HCT116 (cell line): ENCODE measurements around the gene FLOT1. TPM values are rescaled to one million over a fixed set of nuclear protein-coding genes. Genes with fewer than 3 reads are reported as not detected.

Source experiments
- ATAC-seq: fragments of 200-7000 bp; cut with Tn5 transposase; 2 replicates; pipeline ENCODE4 v1.9.1; 2020; ENCODE audit warnings: mild to moderate bottlenecking, moderate library complexity
- BruUV-seq: library from RNA; stranded (reverse); fragments of 400-500 nt; replicated peaks from 2 replicates; lab custom pipeline; 2021; lab: Mats Ljungman, UMichigan
- CTCF ChIA-PET: fragments of 300-600 bp; sonication (Branson Sonifier 250); formaldehyde crosslinking; loops from one replicate; lab custom pipeline; 2021; ENCODE audit warnings: antibody characterized with exemption; lab: Charles Lee
- POLR2A ChIA-PET: fragments of 300-600, 350-600 bp; sonication (Branson Sonifier 250); formaldehyde crosslinking; loops from one replicate; lab custom pipeline; 2021; ENCODE audit warnings: antibody characterized with exemption; lab: Charles Lee
- RAD21 ChIA-PET, 2 experiments: fragments of 300-600 bp; sonication (Branson Sonifier 250); formaldehyde crosslinking; loops; one replicate each; lab custom pipeline; 2023; ENCODE audit warnings: low total read pairs in 2 of 2; ENCODE audit not compliant: uncharacterized antibody in 2 of 2, unreplicated experiment in 2 of 2, low non-redundant PET in 1 of 2; lab: Charles Lee
- DNase-seq: peaks from one replicate; pipeline ENCODE4 v3.0.0-alpha.2; 2010; ENCODE audit warnings: low read depth, low spot score
- H2AFZ ChIP-seq: fragments of 200-600 bp; shearing (Covaris generic), sonication (generic); 2 replicates; pipeline ENCODE4 v1.6.1; 2017; ENCODE audit warnings: low read depth, mixed run types, mixed read lengths, antibody characterized with exemption, low read length; ENCODE audit not compliant: poor library complexity, severe bottlenecking
- H3K27ac ChIP-seq: 2 replicates; pipeline ENCODE4 v1.5.1; 2012; ENCODE audit warnings: low read depth, low read length
- H3K27me3 ChIP-seq: fragments of 200-600 bp; sonication (generic); 2 replicates; pipeline ENCODE4 v1.6.1; 2016; ENCODE audit warnings: mixed run types, low read length, mixed read lengths; ENCODE audit not compliant: insufficient read depth
- H3K36me3 ChIP-seq, 2 experiments: fragments of 200-500 bp in 1 of 2; fragments of 200-600 bp in 1 of 2; sonication (Bioruptor generic) in 1 of 2; sonication (generic) in 1 of 2; 2 replicates each; pipeline versions ENCODE4 v1.5.1 to v1.6.1; 2014 to 2016; ENCODE audit warnings: low read length in 2 of 2, inconsistent platforms in 1 of 2, mixed read lengths in 1 of 2, mixed run types in 1 of 2; ENCODE audit not compliant: insufficient read depth in 2 of 2, control insufficient read depth in 1 of 2
- H3K4me1 ChIP-seq, 2 experiments: fragments of 200-600 bp in 1 of 2; sonication (generic) in 1 of 2; 2 replicates each; pipeline versions ENCODE4 v1.5.1 to v1.6.1; 2012 to 2017; ENCODE audit warnings: low read length in 2 of 2, inconsistent platforms in 1 of 2, mild to moderate bottlenecking in 1 of 2, mixed read lengths in 1 of 2, mixed run types in 1 of 2, moderate library complexity in 1 of 2; ENCODE audit not compliant: insufficient read depth in 2 of 2, control insufficient read depth in 1 of 2
- H3K4me2 ChIP-seq: fragments of 200-600 bp; sonication (generic); 2 replicates; pipeline ENCODE4 v1.6.1; 2017; ENCODE audit warnings: mixed run types, low read length, mixed read lengths
- H3K4me3 ChIP-seq, 2 experiments: fragments of 200-600 bp in 1 of 2; sonication (generic) in 1 of 2; replicated peaks in 1 of 2; 2 replicates each; pipeline ENCODE4 v1.5.1; 2011 to 2016; ENCODE audit warnings: low read length in 2 of 2, control low read depth in 1 of 2, low read depth in 1 of 2, mild to moderate bottlenecking in 1 of 2, mixed read lengths in 1 of 2, mixed run types in 1 of 2
- H3K79me2 ChIP-seq: fragments of 200-600 bp; sonication (generic); 2 replicates; pipeline ENCODE4 v1.6.1; 2017; ENCODE audit warnings: mild to moderate bottlenecking, mixed run types, low read length, moderate library complexity, mixed read lengths; ENCODE audit not compliant: insufficient read depth
- H3K9ac ChIP-seq: fragments of 200-600 bp; sonication (generic); 2 replicates; pipeline ENCODE4 v1.6.1; 2016; ENCODE audit warnings: low read length, mixed read lengths
- H3K9me2 ChIP-seq: fragments of 200-600 bp; sonication (generic), shearing (Covaris generic); 2 replicates; pipeline ENCODE4 v1.6.1; 2017; ENCODE audit warnings: mixed run types, mild to moderate bottlenecking, moderate library complexity; ENCODE audit not compliant: insufficient read depth
- H3K9me3 ChIP-seq, 2 experiments: fragments of 200-500 bp in 1 of 2; fragments of 200-600 bp in 1 of 2; sonication (Bioruptor generic) in 1 of 2; sonication (generic) in 1 of 2; 2 replicates each; pipeline ENCODE4 v1.6.1; 2014 to 2017; ENCODE audit warnings: low read length in 2 of 2, mixed read lengths in 2 of 2, inconsistent platforms in 1 of 2, low read depth in 1 of 2, mild to moderate bottlenecking in 1 of 2, mixed run types in 1 of 2, moderate library complexity in 1 of 2; ENCODE audit not compliant: control insufficient read depth in 1 of 2, insufficient read depth in 1 of 2
- H4K20me1 ChIP-seq: fragments of 200-600 bp; sonication (generic), shearing (Covaris generic); 2 replicates; pipeline ENCODE4 v1.6.1; 2017; ENCODE audit warnings: mixed run types, mild to moderate bottlenecking, moderate library complexity; ENCODE audit not compliant: insufficient read depth
- CBX3 ChIP-seq: IDR thresholded peaks from 2 replicates; pipeline ENCODE4 v1.6.1; 2012; ENCODE audit warnings: low read depth
- CTCF ChIP-seq, 3 experiments: fragments of 200-600 bp in 1 of 3; sonication (generic) in 1 of 3; IDR thresholded peaks in 2 of 3; conservative IDR thresholded peaks in 1 of 3; 2 replicates each; pipeline ENCODE4 v1.5.1; 2012 to 2017; ENCODE audit warnings: low read depth in 2 of 3, low read length in 2 of 3, antibody characterized with exemption in 1 of 3, borderline replicate concordance in 1 of 3, control low read depth in 1 of 3, mild to moderate bottlenecking in 1 of 3, mixed read lengths in 1 of 3, mixed run types in 1 of 3, moderate library complexity in 1 of 3; ENCODE audit not compliant: insufficient read depth in 1 of 3
- EGR1 ChIP-seq: IDR thresholded peaks from 2 replicates; pipeline ENCODE4 v1.6.1; 2012; ENCODE audit warnings: low read depth
- ELF1 ChIP-seq: IDR thresholded peaks from 2 replicates; pipeline ENCODE4 v1.6.1; 2012; ENCODE audit warnings: low read depth, borderline replicate concordance
- EZH2 ChIP-seq: fragments of 200-600 bp; sonication (generic); IDR thresholded peaks from 2 replicates; pipeline ENCODE4 v1.6.1; 2017; ENCODE audit warnings: antibody characterized with exemption, mixed run types
- EZH2phosphoT487 ChIP-seq: fragments of 200-600 bp; IDR thresholded peaks from 2 replicates; pipeline ENCODE4 v1.6.1; 2018; ENCODE audit warnings: antibody characterized with exemption, borderline replicate concordance
- FOSL1 ChIP-seq: IDR thresholded peaks from 2 replicates; pipeline ENCODE4 v1.6.1; 2012; ENCODE audit warnings: low read depth
- JUND ChIP-seq: IDR thresholded peaks from 2 replicates; pipeline ENCODE4 v1.6.1; 2012
- MAX ChIP-seq: IDR thresholded peaks from 2 replicates; pipeline ENCODE4 v1.6.1; 2012
- POLR2AphosphoS5 ChIP-seq: IDR thresholded peaks from 2 replicates; pipeline ENCODE4 v1.6.1; 2011; ENCODE audit warnings: mild to moderate bottlenecking, low read depth, low read length, moderate library complexity
- RAD21 ChIP-seq: IDR thresholded peaks from 2 replicates; pipeline ENCODE4 v1.6.1; 2012; ENCODE audit warnings: low read depth, mild to moderate bottlenecking
- SIN3A ChIP-seq: IDR thresholded peaks from 2 replicates; pipeline ENCODE4 v1.6.1; 2012; ENCODE audit warnings: low read depth
- SP1 ChIP-seq: IDR thresholded peaks from 2 replicates; pipeline ENCODE4 v1.6.1; 2012; ENCODE audit warnings: low read depth
- SRF ChIP-seq: IDR thresholded peaks from 2 replicates; pipeline ENCODE4 v1.6.1; 2012; ENCODE audit warnings: low read depth
- TCF7L2 ChIP-seq: IDR thresholded peaks from 2 replicates; pipeline ENCODE4 v1.7.0; 2011; ENCODE audit warnings: borderline replicate concordance, inconsistent platforms; ENCODE audit not compliant: insufficient read depth, insufficient read length; ENCODE audit errors: extremely low read depth
- YY1 ChIP-seq: IDR thresholded peaks from 2 replicates; pipeline ENCODE4 v1.6.1; 2011; ENCODE audit warnings: low read length, low read depth, moderate library complexity, mild to moderate bottlenecking; ENCODE audit not compliant: insufficient replicate concordance; ENCODE audit errors: extremely low read depth
- ZBTB33 ChIP-seq: IDR thresholded peaks from 2 replicates; pipeline ENCODE4 v1.6.1; 2011; ENCODE audit warnings: mild to moderate bottlenecking, low read length, moderate library complexity; ENCODE audit not compliant: insufficient replicate concordance; ENCODE audit errors: extremely low read depth
- ZFX ChIP-seq: fragments of 450-650 bp; IDR thresholded peaks from 2 replicates; pipeline ENCODE4 v1.6.1; 2017
- intact Hi-C: fragments of 100-400 bp; cut with micrococcal nuclease; formaldehyde crosslinking; loops from 2 replicates; pipeline ENCODE4 v1.10.0; 2022
- total RNA-seq: library from RNA; stranded (reverse); gene quantifications from one replicate; pipeline ENCODE4 v1.2.1, GENCODE V29; 2021; ENCODE audit not compliant: unreplicated experiment
- TF ChIP-seq, protein P1 (sequence below): IDR thresholded peaks from 2 replicates; pipeline ENCODE4 v1.6.1; 2012

Gene FLOT1
- total RNA-seq, 1 experiment from 2014 or later: 117 TPM

GRCh38 chr6:30714263-30714662, 28.2 kb downstream of the FLOT1 start:
- no peaks in the 10 kb centered on the region for H3K27me3 ChIP-seq
- no peaks in the 10 kb centered on the region for H3K9me2 ChIP-seq
- no TSS peak for BruUV-seq
- H3K4me1 ChIP-seq: peaks cover 5 to 32% of the 10 kb centered on the region in 2 experiments
- no peak for DNase-seq
- no peaks in the 10 kb centered on the region for H3K9me3 ChIP-seq
- peaks cover 18% of the 10 kb centered on the region for H3K79me2 ChIP-seq
- POLR2A ChIA-PET: no interaction called here
- no peak overlapping the region for H3K9ac ChIP-seq
- peaks cover 7 to 21% of the 10 kb centered on the region in 2 experiments; a peak in 2 of 4 replicates for H3K36me3 ChIP-seq
- no peaks in the 10 kb centered on the region for H4K20me1 ChIP-seq
- H2AFZ ChIP-seq: no peak overlapping the region
- H3K27ac ChIP-seq: no peak overlapping the region
- CTCF ChIA-PET: no interaction called here
- no peak overlapping the region for H3K4me2 ChIP-seq
- intact Hi-C loops: no loop called here
- ATAC-seq: no peak
- TF ChIP-seq ZBTB33: no peak
- TF ChIP-seq ZFX: no peak
- TF ChIP-seq EGR1: no peak
- no peak for TF ChIP-seq ELF1
- no peak for TF ChIP-seq POLR2AphosphoS5
- no peak for TF ChIP-seq CBX3
- no peak for TF ChIP-seq FOSL1
- TF ChIP-seq CTCF (IDR thresholded peaks at IDR 0.05 in 2 of 3, conservative IDR thresholded peaks at IDR 0.05 in 1 of 3; ENCODE audit: borderline replicate concordance in 1 of 3, insufficient read depth in 1 of 3, low read depth in 2 of 3, low read length in 2 of 3): no peak
- TF ChIP-seq MAX: no peak
- TF ChIP-seq, protein P1, sequence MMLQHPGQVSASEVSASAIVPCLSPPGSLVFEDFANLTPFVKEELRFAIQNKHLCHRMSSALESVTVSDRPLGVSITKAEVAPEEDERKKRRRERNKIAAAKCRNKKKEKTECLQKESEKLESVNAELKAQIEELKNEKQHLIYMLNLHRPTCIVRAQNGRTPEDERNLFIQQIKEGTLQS: no peak
- no peak for TF ChIP-seq SRF
- TF ChIP-seq JUND: no peak
- no peak for TF ChIP-seq EZH2
- TF ChIP-seq SP1: no peak
- no peak for TF ChIP-seq YY1
- no peak for TF ChIP-seq TCF7L2
- TF ChIP-seq EZH2phosphoT487: no peak
- TF ChIP-seq SIN3A: no peak
- no peak for TF ChIP-seq RAD21
- RAD21 ChIA-PET: no interaction called here
- no peak overlapping the region for H3K4me3 ChIP-seq
